Measurements from ENCODE around the gene ANO9.

ANO9 gene

GRCh38 chr11:490186-490929 is 48.5 kb upstream of the ANO9 start:
- TF ChIP-seq, protein P1, sequence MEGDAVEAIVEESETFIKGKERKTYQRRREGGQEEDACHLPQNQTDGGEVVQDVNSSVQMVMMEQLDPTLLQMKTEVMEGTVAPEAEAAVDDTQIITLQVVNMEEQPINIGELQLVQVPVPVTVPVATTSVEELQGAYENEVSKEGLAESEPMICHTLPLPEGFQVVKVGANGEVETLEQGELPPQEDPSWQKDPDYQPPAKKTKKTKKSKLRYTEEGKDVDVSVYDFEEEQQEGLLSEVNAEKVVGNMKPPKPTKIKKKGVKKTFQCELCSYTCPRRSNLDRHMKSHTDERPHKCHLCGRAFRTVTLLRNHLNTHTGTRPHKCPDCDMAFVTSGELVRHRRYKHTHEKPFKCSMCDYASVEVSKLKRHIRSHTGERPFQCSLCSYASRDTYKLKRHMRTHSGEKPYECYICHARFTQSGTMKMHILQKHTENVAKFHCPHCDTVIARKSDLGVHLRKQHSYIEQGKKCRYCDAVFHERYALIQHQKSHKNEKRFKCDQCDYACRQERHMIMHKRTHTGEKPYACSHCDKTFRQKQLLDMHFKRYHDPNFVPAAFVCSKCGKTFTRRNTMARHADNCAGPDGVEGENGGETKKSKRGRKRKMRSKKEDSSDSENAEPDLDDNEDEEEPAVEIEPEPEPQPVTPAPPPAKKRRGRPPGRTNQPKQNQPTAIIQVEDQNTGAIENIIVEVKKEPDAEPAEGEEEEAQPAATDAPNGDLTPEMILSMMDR (IDR thresholded peaks at IDR 0.05; ENCODE audit: low read length): no peak
- no peak for TF ChIP-seq EZH2 (IDR thresholded peaks at IDR 0.05; ENCODE audit: borderline replicate concordance, low read length)
- H3K27ac ChIP-seq (ENCODE audit: low read depth, low read length, poor library complexity, severe bottlenecking): no peak overlapping the region
- H3K36me3 ChIP-seq (ENCODE audit: insufficient read depth, low read length): peaks cover 22% of the 10 kb centered on the region
- H3K27me3 ChIP-seq (ENCODE audit: insufficient read depth, low read length): no peaks in the 10 kb centered on the region
- no peaks in the 10 kb centered on the region for H3F3A ChIP-seq (ENCODE audit: insufficient read depth, low read length)
- H3K79me2 ChIP-seq (ENCODE audit: insufficient read depth, low read length): no peaks in the 10 kb centered on the region
- no peak overlapping the region for H2AFZ ChIP-seq (ENCODE audit: low read length)
- no peak overlapping the region for H3K4me3 ChIP-seq (ENCODE audit: low read depth, low read length, poor library complexity, severe bottlenecking)
- H3K9me2 ChIP-seq (ENCODE audit: low read depth, low read length): no peaks in the 10 kb centered on the region
- H3K9me3 ChIP-seq (ENCODE audit: low read length): no peaks in the 10 kb centered on the region
- H3K4me2 ChIP-seq (ENCODE audit: low read length): no peak overlapping the region
- H3K9ac ChIP-seq (ENCODE audit: low read length): no peak overlapping the region
- no peaks in the 10 kb centered on the region for H4K20me1 ChIP-seq (ENCODE audit: insufficient read depth, low read length)
- H3K4me1 ChIP-seq (ENCODE audit: insufficient read depth, low read length, severe bottlenecking): peaks cover 10% of the 10 kb centered on the region

- Histone ChIP-seq H3K4me1 (ENCODE audit: insufficient read depth, low read length, severe bottlenecking) (peaks cover 10% of the 10 kb centered on the region), H2AFZ (ENCODE audit: low read length) (no peak overlapping the region), H3K4me2 (ENCODE audit: low read length) (no peak overlapping the region), H3K4me3 (ENCODE audit: low read depth, low read length, poor library complexity, severe bottlenecking) (no peak overlapping the region), H3K79me2 (ENCODE audit: insufficient read depth, low read length) (no peaks in the 10 kb centered on the region), H3K9ac (ENCODE audit: low read length) (no peak overlapping the region), H3K9me2 (ENCODE audit: low read depth, low read length) (no peaks in the 10 kb centered on the region), H3K9me3 (ENCODE audit: low read length) (no peaks in the 10 kb centered on the region), H3K27ac (ENCODE audit: low read depth, low read length, poor library complexity, severe bottlenecking) (no peak overlapping the region), H3F3A (ENCODE audit: insufficient read depth, low read length) (no peaks in the 10 kb centered on the region), H4K20me1 (ENCODE audit: insufficient read depth, low read length) (no peaks in the 10 kb centered on the region), H3K36me3 (ENCODE audit: insufficient read depth, low read length) (peaks cover 17% of the 10 kb centered on the region), H3K27me3 (ENCODE audit: insufficient read depth, low read length) (no peaks in the 10 kb centered on the region)
- TF ChIP-seq, protein P1 (IDR thresholded peaks at IDR 0.05; ENCODE audit: low read length): no peak
- TF ChIP-seq EZH2 (IDR thresholded peaks at IDR 0.05; ENCODE audit: borderline replicate concordance, low read length): no peak
Measured at GRCh38 chr11:489610-490185, 47.9 kb upstream of the ANO9 start.

GRCh38 chr11:488992-489391 is 47.2 kb upstream of the ANO9 start:
- H4K20me1 ChIP-seq (ENCODE audit: insufficient read depth, low read length): no peaks in the 10 kb centered on the region
- no peaks in the 10 kb centered on the region for H3K9me2 ChIP-seq (ENCODE audit: low read depth, low read length)
- H3K36me3 ChIP-seq (ENCODE audit: insufficient read depth, low read length): peaks cover 10% of the 10 kb centered on the region
- no peak overlapping the region for H3K4me3 ChIP-seq (ENCODE audit: low read depth, low read length, poor library complexity, severe bottlenecking)
- H3F3A ChIP-seq (ENCODE audit: insufficient read depth, low read length): no peaks in the 10 kb centered on the region
- no peak overlapping the region for H3K9ac ChIP-seq (ENCODE audit: low read length)
- no peak overlapping the region for H3K4me2 ChIP-seq (ENCODE audit: low read length)
- TF ChIP-seq EZH2 (IDR thresholded peaks at IDR 0.05; ENCODE audit: borderline replicate concordance, low read length): no peak
- TF ChIP-seq, protein P1 (IDR thresholded peaks at IDR 0.05; ENCODE audit: low read length): no peak
- H3K79me2 ChIP-seq (ENCODE audit: insufficient read depth, low read length): no peaks in the 10 kb centered on the region
- no peak overlapping the region for H2AFZ ChIP-seq (ENCODE audit: low read length)
- H3K4me1 ChIP-seq (ENCODE audit: insufficient read depth, low read length, severe bottlenecking): peaks cover 10% of the 10 kb centered on the region
- no peaks in the 10 kb centered on the region for H3K9me3 ChIP-seq (ENCODE audit: low read length)
- no peaks in the 10 kb centered on the region for H3K27me3 ChIP-seq (ENCODE audit: insufficient read depth, low read length)
- H3K27ac ChIP-seq (ENCODE audit: low read depth, low read length, poor library complexity, severe bottlenecking): no peak overlapping the region

All from OCI-LY1 (cell line).